Measurements from ENCODE around the gene ANKZF1.

- TF ChIP-seq CTCF (IDR thresholded peaks at IDR 0.05; ENCODE audit: low read length) (no peak), EZH2 (IDR thresholded peaks at IDR 0.05; ENCODE audit: borderline replicate concordance, low read length) (no peak)
These were observed 31.6 kb downstream of the ANKZF1 start for GRCh38 chr2:219261024-219261855.
